RPMI7951 (cell line): Measurements from ENCODE around the gene UBXN1. TPM values are rescaled to one million over a fixed set of nuclear protein-coding genes. Genes with fewer than 3 reads are reported as not detected.
"Not testable (repeated sequence)": the region's sequence is repeated elsewhere in the genome, so short reads cannot be mapped to it uniquely, and the experiment has no call there.

Experiments used
- DNase-seq: peaks from one replicate; pipeline ENCODE4 v3.0.0-alpha.2; 2012; ENCODE audit warnings: low read depth
- total RNA-seq: library from RNA; depleted of rRNA; stranded (reverse); fragments of >200 nt; shearing (Covaris generic); gene quantifications from 2 replicates; pipeline ENCODE4 v1.2.3, GENCODE V29; 2014

UBXN1 gene
- total RNA-seq, 1 experiment from 2014 or later, result 107 TPM

GRCh38 chr11:62708392-62708791 lies 29.5 kb upstream of the UBXN1 start:
- DNase-seq, result no peak

GRCh38 chr11:62707277-62707861 lies 28.5 kb upstream of the UBXN1 start, which contains the start of the genes BSCL2 and GNG3:
Gene BSCL2 (minus strand): TSS chr11:62707424. CDS start chr11:62707195, 229 bp downstream.
Gene GNG3 (plus strand): TSS chr11:62707676. CDS start chr11:62708296, 620 bp downstream.
- no peak for DNase-seq

- DNase-seq, result no peak
These were observed 28.0 kb upstream of the UBXN1 start for GRCh38 chr11:62706850-62707247.

- DNase-seq, result peak; percentile 95
These were observed 27.3 kb upstream of the UBXN1 start for GRCh38 chr11:62705880-62706849.

GRCh38 chr11:62705413-62705812 lies 26.5 kb upstream of the UBXN1 start:
- no peak for DNase-seq

GRCh38 chr11:62703921-62704320 lies 25.0 kb upstream of the UBXN1 start:
- DNase-seq, result not testable (repeated sequence)

GRCh38 chr11:62702246-62702645 lies 23.4 kb upstream of the UBXN1 start:
- no peak for DNase-seq

GRCh38 chr11:62694455-62695167 lies 15.7 kb upstream of the UBXN1 start:
- peak; percentile 71 for DNase-seq

- not testable (repeated sequence) for DNase-seq
These were observed 14.8 kb upstream of the UBXN1 start for GRCh38 chr11:62693624-62694023.

- peak; percentile 90 for DNase-seq
These were observed 10.7 kb upstream of the UBXN1 start, which contains the start of gene LRRN4CL for GRCh38 chr11:62689421-62690183. Gene LRRN4CL (minus strand): TSS chr11:62689530. CDS start chr11:62688508, 1,022 bp downstream.

GRCh38 chr11:62688491-62688890 lies 9.6 kb upstream of the UBXN1 start:
- no peak for DNase-seq

GRCh38 chr11:62687508-62688396 lies 8.9 kb upstream of the UBXN1 start:
- DNase-seq, result no peak

- no peak for DNase-seq
These were observed 3.6 kb upstream of the UBXN1 start for GRCh38 chr11:62682518-62682917.

GRCh38 chr11:62680825-62681240 lies 2.0 kb upstream of the UBXN1 start:
- peak; percentile 84 for DNase-seq

GRCh38 chr11:62678433-62678769 lies 472 bp downstream of the UBXN1 start:
- no peak for DNase-seq

- DNase-seq, result no peak
These were observed 1.2 kb downstream of the UBXN1 start for GRCh38 chr11:62677714-62678113.

GRCh38 chr11:62677156-62677555 lies 1.7 kb downstream of the UBXN1 start:
- no peak for DNase-seq

- DNase-seq, result no peak
These were observed 2.2 kb downstream of the UBXN1 start for GRCh38 chr11:62676698-62677097.

- DNase-seq, result not testable (repeated sequence)
These were observed 3.5 kb downstream of the UBXN1 start for GRCh38 chr11:62675415-62675814.

GRCh38 chr11:62673196-62673525 lies 5.7 kb downstream of the UBXN1 start:
- no peak for DNase-seq
